ENCODE measurements around the gene DPCD.

The DPCD gene

GRCh38 chr10:101573885-101574753 is 14.0 kb upstream of the DPCD start:
- Histone ChIP-seq H3K27me3 (ENCODE audit: control insufficient read depth, insufficient read depth, low read length) (peaks cover 2% of the 10 kb centered on the region; the same call in 1 of the 2 replicates), H3K4me3 (ENCODE audit: low read length) (no peak overlapping the region), H3K27ac (ENCODE audit: low read length) (no peak overlapping the region), H3K9me3 (ENCODE audit: control insufficient read depth, insufficient read depth, low read length) (no peaks in the 10 kb centered on the region), H3K4me1 (ENCODE audit: control insufficient read depth, insufficient read depth, low read length) (peaks cover 5% of the 10 kb centered on the region; the same call in 1 of the 2 replicates), H3K36me3 (ENCODE audit: control insufficient read depth, insufficient read depth, low read length) (no peaks in the 10 kb centered on the region; the same call in 1 of the 2 replicates)
- no peak for DNase-seq (ENCODE audit: low read depth, low spot score)
- WGBS (ENCODE audit: insufficient coverage, insufficient read length): no CpG with 5 or more reads among the region's 25 CpGs

- WGBS (ENCODE audit: insufficient coverage, insufficient read length): no CpG with 5 or more reads among the region's 3 CpGs
- H3K27ac ChIP-seq (ENCODE audit: low read length): no peak overlapping the region
- DNase-seq (ENCODE audit: low read depth, low spot score): no peak
- peaks cover 2% of the 10 kb centered on the region; the same call in 1 of the 2 replicates for H3K27me3 ChIP-seq (ENCODE audit: control insufficient read depth, insufficient read depth, low read length)
- peaks cover 5% of the 10 kb centered on the region; the same call in 1 of the 2 replicates for H3K4me1 ChIP-seq (ENCODE audit: control insufficient read depth, insufficient read depth, low read length)
- no peak overlapping the region for H3K4me3 ChIP-seq (ENCODE audit: low read length)
- no peaks in the 10 kb centered on the region for H3K9me3 ChIP-seq (ENCODE audit: control insufficient read depth, insufficient read depth, low read length)
- H3K36me3 ChIP-seq (ENCODE audit: control insufficient read depth, insufficient read depth, low read length): peaks cover 4% of the 10 kb centered on the region
These were observed 13.0 kb upstream of the DPCD start for GRCh38 chr10:101575091-101575490.

GRCh38 chr10:101575580-101576210 is 12.4 kb upstream of the DPCD start:
- Histone ChIP-seq H3K27ac (ENCODE audit: low read length) (no peak overlapping the region), H3K4me1 (ENCODE audit: control insufficient read depth, insufficient read depth, low read length) (peaks cover 6% of the 10 kb centered on the region), H3K27me3 (ENCODE audit: control insufficient read depth, insufficient read depth, low read length) (peaks cover 2% of the 10 kb centered on the region; the same call in 1 of the 2 replicates), H3K4me3 (ENCODE audit: low read length) (no peak overlapping the region), H3K36me3 (ENCODE audit: control insufficient read depth, insufficient read depth, low read length) (peaks cover 4% of the 10 kb centered on the region), H3K9me3 (ENCODE audit: control insufficient read depth, insufficient read depth, low read length) (no peaks in the 10 kb centered on the region)
- DNase-seq (ENCODE audit: low read depth, low spot score): no peak
- WGBS (ENCODE audit: insufficient coverage, insufficient read length): no CpG with 5 or more reads among the region's 7 CpGs

GRCh38 chr10:101576211-101576863 is 11.8 kb upstream of the DPCD start:
- Histone ChIP-seq H3K4me1 (ENCODE audit: control insufficient read depth, insufficient read depth, low read length) (peaks cover 11% of the 10 kb centered on the region), H3K27me3 (ENCODE audit: control insufficient read depth, insufficient read depth, low read length) (peaks cover 1% of the 10 kb centered on the region; the same call in 1 of the 2 replicates), H3K4me3 (ENCODE audit: low read length) (no peak overlapping the region), H3K27ac (ENCODE audit: low read length) (no peak overlapping the region), H3K9me3 (ENCODE audit: control insufficient read depth, insufficient read depth, low read length) (no peaks in the 10 kb centered on the region), H3K36me3 (ENCODE audit: control insufficient read depth, insufficient read depth, low read length) (peaks cover 4% of the 10 kb centered on the region)
- no peak for DNase-seq (ENCODE audit: low read depth, low spot score)
- no CpG with 5 or more reads among the region's 7 CpGs for WGBS (ENCODE audit: insufficient coverage, insufficient read length)

- DNase-seq (ENCODE audit: low read depth, low spot score): no peak
- Histone ChIP-seq H3K27me3 (ENCODE audit: control insufficient read depth, insufficient read depth, low read length) (no peaks in the 10 kb centered on the region; the same call in 1 of the 2 replicates), H3K4me3 (ENCODE audit: low read length) (no peak overlapping the region), H3K4me1 (ENCODE audit: control insufficient read depth, insufficient read depth, low read length) (peaks cover 11% of the 10 kb centered on the region), H3K27ac (ENCODE audit: low read length) (no peak overlapping the region), H3K9me3 (ENCODE audit: control insufficient read depth, insufficient read depth, low read length) (no peaks in the 10 kb centered on the region), H3K36me3 (ENCODE audit: control insufficient read depth, insufficient read depth, low read length) (peaks cover 4% of the 10 kb centered on the region)
- no CpG with 5 or more reads among the region's 7 CpGs for WGBS (ENCODE audit: insufficient coverage, insufficient read length)
These were observed 10.8 kb upstream of the DPCD start for GRCh38 chr10:101577121-101577871.

- WGBS (ENCODE audit: insufficient coverage, insufficient read length): no CpG with 5 or more reads among the region's 5 CpGs
- no peak for DNase-seq (ENCODE audit: low read depth, low spot score)
- no peaks in the 10 kb centered on the region for H3K27me3 ChIP-seq (ENCODE audit: control insufficient read depth, insufficient read depth, low read length)
- H3K9me3 ChIP-seq (ENCODE audit: control insufficient read depth, insufficient read depth, low read length): no peaks in the 10 kb centered on the region
- no peak overlapping the region for H3K27ac ChIP-seq (ENCODE audit: low read length)
- H3K4me3 ChIP-seq (ENCODE audit: low read length): no peak overlapping the region
- H3K36me3 ChIP-seq (ENCODE audit: control insufficient read depth, insufficient read depth, low read length): peaks cover 4% of the 10 kb centered on the region
- peaks cover 12% of the 10 kb centered on the region for H3K4me1 ChIP-seq (ENCODE audit: control insufficient read depth, insufficient read depth, low read length)
These were observed 9.9 kb upstream of the DPCD start for GRCh38 chr10:101578192-101578591.

GRCh38 chr10:101578803-101579515 is 9.2 kb upstream of the DPCD start:
- Histone ChIP-seq H3K27ac (ENCODE audit: low read length) (no peak overlapping the region), H3K36me3 (ENCODE audit: control insufficient read depth, insufficient read depth, low read length) (peaks cover 4% of the 10 kb centered on the region), H3K27me3 (ENCODE audit: control insufficient read depth, insufficient read depth, low read length) (no peaks in the 10 kb centered on the region), H3K9me3 (ENCODE audit: control insufficient read depth, insufficient read depth, low read length) (no peaks in the 10 kb centered on the region), H3K4me1 (ENCODE audit: control insufficient read depth, insufficient read depth, low read length) (peaks cover 12% of the 10 kb centered on the region), H3K4me3 (ENCODE audit: low read length) (no peak overlapping the region)
- DNase-seq (ENCODE audit: low read depth, low spot score): no peak
- no CpG with 5 or more reads among the region's 13 CpGs for WGBS (ENCODE audit: insufficient coverage, insufficient read length)

GRCh38 chr10:101579516-101579870 is 8.6 kb upstream of the DPCD start:
- no CpG with 5 or more reads among the region's 12 CpGs for WGBS (ENCODE audit: insufficient coverage, insufficient read length)
- Histone ChIP-seq H3K27ac (ENCODE audit: low read length) (no peak overlapping the region), H3K4me1 (ENCODE audit: control insufficient read depth, insufficient read depth, low read length) (peaks cover 10% of the 10 kb centered on the region), H3K9me3 (ENCODE audit: control insufficient read depth, insufficient read depth, low read length) (no peaks in the 10 kb centered on the region), H3K36me3 (ENCODE audit: control insufficient read depth, insufficient read depth, low read length) (peaks cover 4% of the 10 kb centered on the region), H3K4me3 (ENCODE audit: low read length) (no peak overlapping the region), H3K27me3 (ENCODE audit: control insufficient read depth, insufficient read depth, low read length) (no peaks in the 10 kb centered on the region)
- no peak for DNase-seq (ENCODE audit: low read depth, low spot score)

GRCh38 chr10:101580486-101581399 is 7.4 kb upstream of the DPCD start:
- H3K36me3 ChIP-seq (ENCODE audit: control insufficient read depth, insufficient read depth, low read length): peaks cover 4% of the 10 kb centered on the region

More at GRCh38 chr10:101580486-101581399, 7.4 kb upstream of the DPCD start:
- no peak for DNase-seq (ENCODE audit: low read depth, low spot score)
- H3K4me3 ChIP-seq (ENCODE audit: low read length): no peak overlapping the region
- WGBS (ENCODE audit: insufficient coverage, insufficient read length): no CpG with 5 or more reads among the region's 10 CpGs
- no peaks in the 10 kb centered on the region for H3K27me3 ChIP-seq (ENCODE audit: control insufficient read depth, insufficient read depth, low read length)
- no peaks in the 10 kb centered on the region for H3K9me3 ChIP-seq (ENCODE audit: control insufficient read depth, insufficient read depth, low read length)
- H3K27ac ChIP-seq (ENCODE audit: low read length): no peak overlapping the region
- H3K4me1 ChIP-seq (ENCODE audit: control insufficient read depth, insufficient read depth, low read length): peaks cover 9% of the 10 kb centered on the region

Measured in iPS DF 6.9 (cell line).